Breast epithelium (tissue), 3 donors: Measurements from ENCODE around the gene HEPACAM.

Experiments
- POLR2A ChIP-seq: fragments of 450-650 bp; IDR thresholded peaks from one replicate; pipeline ENCODE4 v1.6.1; 2016; ENCODE audit warnings: antibody characterized with exemption, mild to moderate bottlenecking, moderate library complexity
- POLR2AphosphoS5 ChIP-seq, 3 donors: sonication (generic); formaldehyde crosslinking; IDR thresholded peaks; one replicate each; pipeline ENCODE4 v1.6.1; 2017; ENCODE audit warnings: antibody characterized with exemption in 3 of 3
- TF ChIP-seq, protein P1 (sequence below), 3 donors: fragments of 450-650 bp; IDR thresholded peaks; one replicate each; pipeline ENCODE4 v1.5.1; 2016 to 2017; ENCODE audit warnings: antibody characterized with exemption in 3 of 3, mild to moderate bottlenecking in 3 of 3, moderate library complexity in 3 of 3

DNA sequence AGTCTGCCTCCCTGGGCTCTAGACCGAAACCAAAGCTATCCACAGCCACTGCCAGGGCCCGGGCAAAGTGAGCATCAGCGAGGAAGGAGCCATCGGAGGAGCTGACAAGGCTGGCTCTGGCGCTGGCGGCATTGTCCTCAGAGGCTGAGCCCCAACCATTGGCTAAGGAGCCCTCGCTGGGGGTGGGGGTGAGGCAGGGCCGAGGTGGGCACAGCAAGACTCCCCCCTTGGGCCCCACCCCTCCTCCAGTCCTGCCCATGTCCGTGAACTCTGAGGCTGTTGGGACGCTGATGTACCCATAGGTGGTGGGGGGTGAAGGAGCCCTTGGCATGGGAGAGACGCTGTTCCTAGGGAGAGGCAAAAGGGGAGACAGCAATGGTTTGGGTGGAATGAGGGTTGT, 49.4 kb downstream of the HEPACAM start:
- TF ChIP-seq, protein P1, sequence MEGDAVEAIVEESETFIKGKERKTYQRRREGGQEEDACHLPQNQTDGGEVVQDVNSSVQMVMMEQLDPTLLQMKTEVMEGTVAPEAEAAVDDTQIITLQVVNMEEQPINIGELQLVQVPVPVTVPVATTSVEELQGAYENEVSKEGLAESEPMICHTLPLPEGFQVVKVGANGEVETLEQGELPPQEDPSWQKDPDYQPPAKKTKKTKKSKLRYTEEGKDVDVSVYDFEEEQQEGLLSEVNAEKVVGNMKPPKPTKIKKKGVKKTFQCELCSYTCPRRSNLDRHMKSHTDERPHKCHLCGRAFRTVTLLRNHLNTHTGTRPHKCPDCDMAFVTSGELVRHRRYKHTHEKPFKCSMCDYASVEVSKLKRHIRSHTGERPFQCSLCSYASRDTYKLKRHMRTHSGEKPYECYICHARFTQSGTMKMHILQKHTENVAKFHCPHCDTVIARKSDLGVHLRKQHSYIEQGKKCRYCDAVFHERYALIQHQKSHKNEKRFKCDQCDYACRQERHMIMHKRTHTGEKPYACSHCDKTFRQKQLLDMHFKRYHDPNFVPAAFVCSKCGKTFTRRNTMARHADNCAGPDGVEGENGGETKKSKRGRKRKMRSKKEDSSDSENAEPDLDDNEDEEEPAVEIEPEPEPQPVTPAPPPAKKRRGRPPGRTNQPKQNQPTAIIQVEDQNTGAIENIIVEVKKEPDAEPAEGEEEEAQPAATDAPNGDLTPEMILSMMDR (IDR thresholded peaks at IDR 0.05), result no peak
- TF ChIP-seq POLR2A (no peak), POLR2AphosphoS5 (IDR thresholded peaks at IDR 0.05) (no peak)
